GM04503 (cell line): ENCODE measurements around the gene FGF9.

Experiments used
- DNase-seq: peaks from one replicate; pipeline ENCODE4 v3.0.0-alpha.2; 2012; ENCODE audit warnings: low read depth

The FGF9 gene

GRCh38 chr13:21670883-21671619 lies at the start of gene FGF9:
FGF9 (plus strand) TSS chr13:21671073; CDS start chr13:21671913, 840 bp downstream.
- DNase-seq: no peak

- DNase-seq: no peak
Measured at GRCh38 chr13:21625366-21625765, 45.5 kb upstream of the FGF9 start.

- no peak for DNase-seq
Measured at GRCh38 chr13:21632196-21632595, 38.7 kb upstream of the FGF9 start.

GRCh38 chr13:21636656-21637055 lies 34.2 kb upstream of the FGF9 start:
- no peak for DNase-seq

- DNase-seq: no peak
Measured at GRCh38 chr13:21637296-21637695, 33.6 kb upstream of the FGF9 start.

- no peak for DNase-seq
Measured at GRCh38 chr13:21638319-21639282, 32.3 kb upstream of the FGF9 start.

- no peak for DNase-seq
Measured at GRCh38 chr13:21639561-21639960, 31.3 kb upstream of the FGF9 start.

- DNase-seq: no peak
Measured at GRCh38 chr13:21641629-21642028, 29.2 kb upstream of the FGF9 start.

GRCh38 chr13:21657538-21657937 lies 13.3 kb upstream of the FGF9 start:
- DNase-seq: no peak

- no peak for DNase-seq
Measured at GRCh38 chr13:21659087-21659486, 11.8 kb upstream of the FGF9 start.

GRCh38 chr13:21661097-21661909 lies 9.6 kb upstream of the FGF9 start:
- DNase-seq: no peak

- DNase-seq: no peak
Measured at GRCh38 chr13:21663197-21663596, 7.7 kb upstream of the FGF9 start.

- DNase-seq: no peak
Measured at GRCh38 chr13:21668732-21669275, 2.1 kb upstream of the FGF9 start.

GRCh38 chr13:21670006-21670882 lies 629 bp upstream of the FGF9 start:
- no peak for DNase-seq

GRCh38 chr13:21671620-21672286 lies 880 bp downstream of the FGF9 start:
- no peak for DNase-seq

- no peak for DNase-seq
Measured at GRCh38 chr13:21672287-21672680, 1.4 kb downstream of the FGF9 start.

- no peak for DNase-seq
Measured at GRCh38 chr13:21672796-21673538, 2.1 kb downstream of the FGF9 start.

- DNase-seq: no peak
Measured at GRCh38 chr13:21673539-21673788, 2.6 kb downstream of the FGF9 start.

- DNase-seq: no peak
Measured at GRCh38 chr13:21673789-21674489, 3.1 kb downstream of the FGF9 start.
